B cell (primary cell): ENCODE results near the gene WNT3A. TPM values are rescaled to one million over a fixed set of nuclear protein-coding genes. Genes with fewer than 3 reads are reported as not detected.
A peak's percentile ranks its signal among the peaks of the same experiment; 100 is the strongest.

ENCODE experiments used
- ATAC-seq: fragments of 200-7000 bp; cut with Tn5 transposase; one replicate; pipeline ENCODE4 v1.10.0; 2021; ENCODE audit warnings: low read depth, mild to moderate bottlenecking, moderate number of reproducible peaks, moderate library complexity
- CTCF ChIA-PET: fragments of 350-600 bp; sonication (Branson Sonifier 250); formaldehyde crosslinking; loops from one replicate; lab custom pipeline; 2021; ENCODE audit warnings: antibody characterized with exemption, inconsistent platforms; lab: Charles Lee
- POLR2A ChIA-PET: fragments of 350-600 bp; sonication (Branson Sonifier 250); formaldehyde crosslinking; loops from one replicate; lab custom pipeline; 2021; ENCODE audit warnings: antibody characterized with exemption; lab: Charles Lee
- DNase-seq: peaks from one replicate; pipeline ENCODE4 v3.0.0; 2013
- H2AFZ ChIP-seq: 2 replicates; pipeline ENCODE4 v1.6.1; 2012; ENCODE audit warnings: mild to moderate bottlenecking, low read depth, low read length; ENCODE audit not compliant: insufficient read depth, poor library complexity, severe bottlenecking
- H3K27ac ChIP-seq, 2 donors: 1 replicate in 1 of 2; 2 replicates in 1 of 2; pipeline ENCODE4 v1.5.1; 2012 to 2013; ENCODE audit warnings: low read length in 2 of 2, mild to moderate bottlenecking in 2 of 2, moderate library complexity in 1 of 2
- H3K27me3 ChIP-seq, 4 experiments: fragments of 200-600 bp in 1 of 4; sonication (generic) in 1 of 4; replicated peaks in 1 of 4; 1 replicate in 2 of 4; 2 replicates in 2 of 4; pipeline versions ENCODE4 v1.6.1 to v1.7.0; 2013 to 2016; ENCODE audit warnings: low read length in 3 of 4, mild to moderate bottlenecking in 2 of 4, mixed read lengths in 1 of 4, moderate library complexity in 1 of 4; ENCODE audit not compliant: insufficient read depth in 4 of 4, control insufficient read depth in 3 of 4; ENCODE audit errors: control extremely low read depth in 1 of 4
- H3K36me3 ChIP-seq, 2 experiments: replicated peaks in 1 of 2; 1 replicate in 1 of 2; 2 replicates in 1 of 2; pipeline versions ENCODE4 v1.6.1 to v1.7.1; 2013; ENCODE audit warnings: low read length in 1 of 2; ENCODE audit not compliant: insufficient read depth in 2 of 2, control insufficient read depth in 1 of 2; ENCODE audit errors: control extremely low read depth in 1 of 2, extremely low read depth in 1 of 2
- H3K4me1 ChIP-seq, 2 donors: fragments of 200-600 bp in 1 of 2; sonication (generic) in 1 of 2; 1 replicate in 1 of 2; 2 replicates in 1 of 2; pipeline versions ENCODE4 v1.5.1 to v1.6.1; 2013 to 2017; ENCODE audit warnings: low read length in 2 of 2; ENCODE audit not compliant: control insufficient read depth in 2 of 2, insufficient read depth in 2 of 2
- H3K4me2 ChIP-seq: replicated peaks from 2 replicates; pipeline ENCODE3; 2012; ENCODE audit warnings: mild to moderate bottlenecking, low read depth, low read length; ENCODE audit not compliant: poor library complexity, severe bottlenecking
- H3K4me3 ChIP-seq, 5 experiments: fragments of 200-600 bp in 1 of 5; sonication (generic) in 1 of 5; 1 replicate in 3 of 5; 2 replicates in 2 of 5; pipeline versions ENCODE4 v1.5.1 to v1.7.0; 2011 to 2016; ENCODE audit warnings: low read length in 4 of 5, mild to moderate bottlenecking in 4 of 5, low read depth in 2 of 5, control low read depth in 1 of 5, moderate library complexity in 1 of 5; ENCODE audit not compliant: insufficient read depth in 1 of 5; ENCODE audit errors: control extremely low read depth in 1 of 5, extremely low read depth in 1 of 5
- H3K79me2 ChIP-seq: fragments of 200-600 bp; sonication (generic); one replicate; pipeline ENCODE4 v1.6.0; 2016; ENCODE audit warnings: low read length; ENCODE audit not compliant: control insufficient read depth, insufficient read depth
- H3K9ac ChIP-seq: fragments of 200-600 bp; sonication (generic); 2 replicates; pipeline ENCODE4 v1.6.1; 2017; ENCODE audit warnings: mild to moderate bottlenecking, low read length, moderate library complexity
- H3K9me3 ChIP-seq, 3 donors: one replicate each; pipeline versions ENCODE4 v1.6.1 to v1.7.1; 2013; ENCODE audit warnings: low read length in 2 of 3; ENCODE audit not compliant: control insufficient read depth in 2 of 3, insufficient read depth in 1 of 3; ENCODE audit errors: control extremely low read depth in 1 of 3
- H4K20me1 ChIP-seq: 2 replicates; pipeline ENCODE4 v1.6.0; 2012; ENCODE audit warnings: mild to moderate bottlenecking, low read length; ENCODE audit not compliant: insufficient read depth, control insufficient read depth, poor library complexity, severe bottlenecking
- H3K27ac Mint-ChIP-seq: one replicate; pipeline ENCODE4 v1.8.0; 2021; ENCODE audit warnings: mixed read lengths
- H3K27me3 Mint-ChIP-seq: one replicate; pipeline ENCODE4 v1.8.0; 2021; ENCODE audit warnings: mixed read lengths
- H3K4me1 Mint-ChIP-seq: one replicate; pipeline ENCODE4 v1.8.0; 2021; ENCODE audit warnings: mixed read lengths
- H3K4me3 Mint-ChIP-seq: one replicate; pipeline ENCODE4 v1.8.0; 2021; ENCODE audit warnings: mixed read lengths
- H3K9me3 Mint-ChIP-seq: one replicate; pipeline ENCODE4 v1.8.0; 2022; ENCODE audit warnings: mixed read lengths; ENCODE audit not compliant: insufficient read depth
- EZH2 ChIP-seq: IDR thresholded peaks from 2 replicates; pipeline ENCODE4 v1.6.1; 2012; ENCODE audit warnings: borderline replicate concordance, low read depth, mild to moderate bottlenecking, moderate library complexity, low read length; ENCODE audit not compliant: insufficient read depth, poor library complexity, severe bottlenecking
- WGBS: methylation state at CpG from one replicate; pipeline ENCODE4 v1.1.5; 2013; ENCODE audit warnings: missing lambda C conversion rate; ENCODE audit not compliant: insufficient coverage; 5-methylcytosine and 5-hydroxymethylcytosine counted together
- intact Hi-C: fragments of 100-400 bp; cut with micrococcal nuclease; formaldehyde crosslinking; loops from one replicate; pipeline ENCODE4 v1.10.0; 2022
- polyA plus RNA-seq: library from polyadenylated mRNA; depleted of rRNA; stranded (reverse); fragments of >200 nt; gene quantifications from 2 replicates; pipeline ENCODE4 v1.2.3, GENCODE V29; 2012
- total RNA-seq, 2 donors: library from RNA; stranded (reverse); fragments of 120-200 nt in 1 of 2; gene quantifications; 1 replicate in 1 of 2; 2 replicates in 1 of 2; pipeline versions ENCODE4 v1.2.3 to v1.2.4, GENCODE V29; 2013 to 2022
- TF ChIP-seq, protein P1 (sequence below): fragments of 200-600 bp; IDR thresholded peaks from one replicate; pipeline ENCODE4 v1.8.0; 2022; ENCODE audit warnings: antibody characterized with exemption, mild to moderate bottlenecking

Gene WNT3A
- total and polyA plus RNA-seq, 2 donors (not counting 1 experiment from before 2014, with no cell fraction given), result 0.03 TPM; not detected in 1

DNA sequence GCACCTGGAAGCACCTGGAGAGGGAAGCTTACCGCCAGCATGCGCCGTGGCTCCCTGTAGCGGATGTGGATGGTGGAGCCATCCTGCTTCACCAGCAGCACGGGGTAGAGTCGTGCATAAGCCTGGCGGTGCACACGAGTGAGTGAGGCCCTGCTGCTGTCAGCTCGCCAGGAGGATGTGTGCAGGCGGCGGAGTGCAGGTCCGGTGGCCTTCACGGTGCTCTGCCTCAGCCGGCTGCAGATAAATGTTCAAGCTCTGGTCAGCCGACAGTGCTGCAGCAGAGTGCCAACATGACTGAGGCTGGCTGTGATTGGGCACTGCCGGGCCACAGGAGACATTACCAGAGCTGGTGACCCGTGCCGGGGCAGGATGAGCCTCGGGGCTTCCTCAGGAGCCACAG lies 100.8 kb downstream of the WNT3A start:
- 93% methylated on average over 19 of the region's 19 CpGs for WGBS
- TF ChIP-seq, protein P1, sequence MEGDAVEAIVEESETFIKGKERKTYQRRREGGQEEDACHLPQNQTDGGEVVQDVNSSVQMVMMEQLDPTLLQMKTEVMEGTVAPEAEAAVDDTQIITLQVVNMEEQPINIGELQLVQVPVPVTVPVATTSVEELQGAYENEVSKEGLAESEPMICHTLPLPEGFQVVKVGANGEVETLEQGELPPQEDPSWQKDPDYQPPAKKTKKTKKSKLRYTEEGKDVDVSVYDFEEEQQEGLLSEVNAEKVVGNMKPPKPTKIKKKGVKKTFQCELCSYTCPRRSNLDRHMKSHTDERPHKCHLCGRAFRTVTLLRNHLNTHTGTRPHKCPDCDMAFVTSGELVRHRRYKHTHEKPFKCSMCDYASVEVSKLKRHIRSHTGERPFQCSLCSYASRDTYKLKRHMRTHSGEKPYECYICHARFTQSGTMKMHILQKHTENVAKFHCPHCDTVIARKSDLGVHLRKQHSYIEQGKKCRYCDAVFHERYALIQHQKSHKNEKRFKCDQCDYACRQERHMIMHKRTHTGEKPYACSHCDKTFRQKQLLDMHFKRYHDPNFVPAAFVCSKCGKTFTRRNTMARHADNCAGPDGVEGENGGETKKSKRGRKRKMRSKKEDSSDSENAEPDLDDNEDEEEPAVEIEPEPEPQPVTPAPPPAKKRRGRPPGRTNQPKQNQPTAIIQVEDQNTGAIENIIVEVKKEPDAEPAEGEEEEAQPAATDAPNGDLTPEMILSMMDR, result no peak
- no peak for TF ChIP-seq EZH2
- Histone ChIP-seq H3K36me3 (peaks cover 0 to 17% of the 10 kb centered on the region in 2 experiments), H3K9me3 (no peaks in the 10 kb centered on the region), H3K4me2 (peak overlapping the region; percentile 96), H3K4me3 (no peak overlapping the region), H3K79me2 (peaks cover 37% of the 10 kb centered on the region), H3K27ac (no peak overlapping the region), H3K4me1 (peaks cover 25 to 36% of the 10 kb centered on the region in 2 donors), H4K20me1 (no peaks in the 10 kb centered on the region), H3K27me3 (no peaks in the 10 kb centered on the region), H3K9ac (no peak overlapping the region), H2AFZ (no peak overlapping the region)
- POLR2A ChIA-PET, result no interaction called here
- CTCF ChIA-PET, result no interaction called here
- no peaks in the 10 kb centered on the region for H3K27me3 Mint-ChIP-seq
- H3K27ac Mint-ChIP-seq, result no peak overlapping the region
- H3K4me3 Mint-ChIP-seq, result peak overlapping the region; percentile 92
- ATAC-seq (no peak), DNase-seq (no peak)
- no peaks in the 10 kb centered on the region for H3K9me3 Mint-ChIP-seq
- intact Hi-C loops, result loop anchor here (10.0 kb wide), 2 partner anchors 167 to 1397 kb away; partner anchors contain the start of gene NUP133
- peaks cover 38% of the 10 kb centered on the region for H3K4me1 Mint-ChIP-seq

DNA sequence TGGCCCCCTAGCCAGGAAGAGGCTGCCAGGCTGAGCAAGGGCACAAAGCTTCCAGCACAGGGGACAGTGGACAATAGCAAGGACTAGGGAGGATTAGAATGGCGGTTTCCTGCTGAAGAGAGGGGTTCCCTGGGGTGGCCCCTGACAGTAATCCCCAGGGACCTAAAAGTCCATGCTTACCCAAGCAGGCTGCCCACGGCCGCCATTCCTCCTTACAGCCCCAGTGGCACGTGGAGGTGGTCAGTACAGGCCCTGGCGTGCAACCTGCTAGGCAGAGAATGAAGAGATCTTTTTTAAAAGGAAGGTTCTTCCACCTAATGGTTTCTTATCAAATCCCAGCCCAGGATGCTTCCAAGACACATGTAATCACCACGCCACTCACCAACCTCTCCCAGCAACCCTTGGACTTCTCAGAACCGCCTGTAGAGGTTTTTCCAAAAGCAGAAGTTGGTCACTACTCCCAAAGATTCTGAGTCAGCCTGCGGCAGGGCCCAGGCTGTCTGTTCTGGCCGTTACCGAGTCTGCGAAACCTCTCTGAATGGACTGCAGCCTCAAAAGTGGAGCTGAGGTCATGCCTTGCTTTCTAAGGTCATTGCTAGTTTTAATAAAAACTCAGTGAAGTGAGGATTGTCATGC lies 101.4 kb downstream of the WNT3A start:
- ATAC-seq (no peak), DNase-seq (no peak)
- peak overlapping the region; percentile 71 to 95 for H3K27ac ChIP-seq
- peak overlapping the region; percentile 87 for H3K27ac Mint-ChIP-seq
- no peak overlapping the region for H2AFZ ChIP-seq
- peaks cover 25 to 36% of the 10 kb centered on the region in 2 donors for H3K4me1 ChIP-seq
- POLR2A ChIA-PET, result no interaction called here
- WGBS, result 70% methylated on average over 8 of the region's 11 CpGs
- H3K4me3 ChIP-seq, result peak overlapping the region; percentile 60 to 97 (median 95)
- no peaks in the 10 kb centered on the region for H4K20me1 ChIP-seq
- peak overlapping the region; percentile 85 for H3K9ac ChIP-seq
- no peaks in the 10 kb centered on the region for H3K27me3 Mint-ChIP-seq
- H3K79me2 ChIP-seq, result peaks cover 35% of the 10 kb centered on the region
- CTCF ChIA-PET, result interaction anchor here (0.7 kb wide), 1 partner anchor 13 kb away, joined by 3 read pairs; no protein-coding TSS in a partner anchor
- H3K9me3 Mint-ChIP-seq, result no peaks in the 10 kb centered on the region
- H3K9me3 ChIP-seq, result no peaks in the 10 kb centered on the region
- peak overlapping the region; percentile 96 for H3K4me2 ChIP-seq
- peaks cover 0 to 17% of the 10 kb centered on the region in 2 experiments for H3K36me3 ChIP-seq
- peaks cover 36% of the 10 kb centered on the region for H3K4me1 Mint-ChIP-seq
- H3K4me3 Mint-ChIP-seq, result peak overlapping the region; percentile 92
- TF ChIP-seq, protein P1, result no peak
- TF ChIP-seq EZH2, result no peak
- no peaks in the 10 kb centered on the region for H3K27me3 ChIP-seq
- intact Hi-C loops, result loop anchor here (10.0 kb wide), 2 partner anchors 167 to 1397 kb away; partner anchors contain the start of gene NUP133
